Measurements from ENCODE around the gene CYB5R4.
"Not testable (repeated sequence)": the region's sequence is repeated elsewhere in the genome, so short reads cannot be mapped to it uniquely, and the experiment has no call there.

Gene CYB5R4

DNA sequence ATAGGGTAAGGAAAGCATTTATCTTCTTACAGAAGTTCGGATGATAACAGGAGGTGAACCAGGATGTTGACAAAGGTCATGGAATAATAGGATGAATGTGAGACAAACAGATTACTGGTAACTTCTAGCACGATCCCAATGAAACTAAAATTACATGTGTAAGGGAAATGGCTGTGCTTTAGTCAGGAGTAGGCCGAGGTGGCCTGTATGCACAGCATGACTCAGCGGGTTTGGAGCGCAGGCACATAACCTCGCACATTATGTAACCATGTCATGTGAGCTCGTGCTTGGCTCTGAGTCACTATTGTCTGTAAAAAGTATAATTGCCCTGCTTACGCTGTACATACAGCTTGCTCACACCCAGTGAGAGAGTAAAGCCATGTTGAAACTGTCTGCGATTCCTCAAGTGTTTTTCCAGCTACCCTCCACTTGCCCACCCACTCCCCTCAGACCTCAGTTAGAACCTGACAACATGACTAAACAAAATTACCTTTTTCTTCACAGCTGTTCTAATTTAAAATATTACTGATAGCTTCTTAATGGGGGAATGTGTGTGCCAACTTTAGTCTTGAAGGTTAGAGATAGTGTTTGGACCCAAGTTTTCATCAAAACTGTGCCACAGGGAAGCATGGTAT is 8.2 kb downstream of the CYB5R4 start:
- no peak for DNase-seq

DNA sequence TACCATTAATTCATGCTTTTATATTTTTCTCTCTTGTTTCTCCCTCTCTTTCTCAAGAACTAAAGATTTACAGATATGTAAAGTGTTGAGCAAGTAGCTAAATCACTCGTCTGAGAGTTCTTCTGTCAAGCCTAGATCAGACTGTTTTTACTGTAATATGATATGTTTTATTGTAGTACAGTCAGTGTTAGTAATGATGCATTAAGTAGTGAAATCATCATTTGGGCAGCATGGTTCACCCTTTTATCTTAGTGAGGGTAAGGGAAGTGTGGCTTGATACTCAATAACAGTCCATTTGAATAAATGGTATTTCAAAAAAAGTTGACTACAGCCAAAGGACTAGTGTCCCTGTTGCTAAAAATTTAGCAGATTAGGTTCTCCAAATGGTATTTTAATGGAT is 9.2 kb downstream of the CYB5R4 start:
- no peak for DNase-seq

DNA sequence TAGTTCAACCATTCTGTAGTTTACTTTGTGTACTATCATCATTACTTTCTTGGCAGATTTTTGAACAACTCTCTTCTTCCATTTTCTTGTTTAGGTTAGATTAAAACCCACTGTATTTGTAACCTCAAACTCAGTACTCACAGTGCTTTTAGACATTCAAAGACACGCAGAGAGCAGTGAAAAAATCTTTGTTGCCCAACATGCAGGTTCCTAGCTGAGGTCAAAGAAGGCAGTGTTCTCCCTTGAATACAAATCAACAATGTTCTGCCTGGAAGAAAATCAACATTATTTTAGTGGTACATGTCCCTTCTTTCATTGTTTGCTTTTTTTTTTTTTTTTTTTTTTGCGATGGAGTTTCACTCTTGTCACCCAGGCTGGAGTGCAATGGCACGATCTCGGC is 11.2 kb downstream of the CYB5R4 start:
- DNase-seq: no peak

DNA sequence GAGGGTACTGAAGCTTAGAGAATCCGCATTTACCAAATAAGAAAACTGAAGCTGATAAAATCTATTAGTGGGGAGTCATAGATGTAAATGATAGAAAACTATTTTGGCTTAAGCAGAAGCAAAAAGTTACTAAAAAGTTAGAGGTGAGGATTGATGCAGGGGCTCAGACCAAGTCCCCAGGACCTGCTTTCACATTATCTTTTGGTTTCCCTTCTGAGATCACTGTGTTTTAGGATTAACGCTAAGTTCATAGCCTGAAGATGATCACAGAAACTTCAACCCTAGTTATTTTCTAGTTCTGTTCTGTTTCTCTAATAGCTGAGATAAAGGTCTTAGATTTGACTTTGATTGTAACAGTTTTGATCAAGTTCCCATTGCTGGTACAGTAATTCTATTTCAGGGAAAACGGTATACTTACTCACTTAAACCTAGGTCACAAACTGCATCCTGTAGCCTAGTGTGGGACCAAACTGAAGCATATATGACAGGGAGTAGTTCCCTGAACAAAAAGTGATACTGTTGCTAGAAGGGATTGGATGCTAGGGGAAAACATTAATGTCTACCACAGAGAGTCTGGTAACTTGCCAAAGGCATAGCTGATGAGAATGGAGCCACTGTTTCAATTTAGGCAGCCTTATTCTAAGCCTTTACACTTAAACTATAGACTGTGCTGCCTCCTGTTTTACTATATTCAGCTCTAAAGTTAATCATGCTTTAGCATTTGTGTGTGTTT is 13.1 kb downstream of the CYB5R4 start:
- DNase-seq: no peak

DNA sequence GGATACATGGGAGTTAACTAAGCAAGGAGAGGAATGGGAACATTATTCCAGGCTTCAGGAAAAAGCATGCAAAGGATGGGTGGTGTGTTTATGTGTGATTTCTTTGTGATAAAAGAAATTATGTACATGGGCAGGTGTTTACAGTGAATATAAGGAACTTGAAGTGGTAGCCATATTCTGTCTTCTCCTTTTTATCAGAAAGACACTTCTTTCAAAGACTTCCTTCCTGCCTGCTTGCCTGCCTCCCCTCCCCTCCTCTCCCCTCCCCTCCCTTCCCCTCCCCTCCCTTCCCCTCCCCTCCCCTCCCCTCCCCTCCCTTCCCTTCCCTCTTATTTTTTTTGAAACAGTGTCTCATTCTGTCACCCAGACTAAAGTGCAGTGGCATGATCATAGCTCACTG is 14.4 kb downstream of the CYB5R4 start:
- no peak for DNase-seq

DNA sequence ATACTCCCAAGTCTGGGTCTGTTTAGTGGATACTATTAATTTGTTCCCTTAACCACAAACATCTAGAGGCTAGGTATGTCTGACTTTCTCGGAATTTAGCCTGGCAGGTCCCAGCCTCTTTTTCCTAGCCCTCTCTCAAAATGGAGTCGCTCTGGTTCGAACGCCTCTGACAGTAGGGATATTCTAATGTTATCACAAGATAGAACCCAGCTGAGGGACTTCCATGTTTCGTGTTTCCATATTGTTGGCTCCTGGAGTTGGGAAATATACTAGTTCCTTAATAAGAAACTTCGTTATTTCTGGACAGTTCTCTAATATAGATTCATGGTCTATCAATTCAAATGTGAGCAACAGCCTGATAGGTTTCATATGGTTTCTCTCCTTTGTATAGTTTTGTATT is 16.4 kb downstream of the CYB5R4 start:
- no peak for DNase-seq

DNA sequence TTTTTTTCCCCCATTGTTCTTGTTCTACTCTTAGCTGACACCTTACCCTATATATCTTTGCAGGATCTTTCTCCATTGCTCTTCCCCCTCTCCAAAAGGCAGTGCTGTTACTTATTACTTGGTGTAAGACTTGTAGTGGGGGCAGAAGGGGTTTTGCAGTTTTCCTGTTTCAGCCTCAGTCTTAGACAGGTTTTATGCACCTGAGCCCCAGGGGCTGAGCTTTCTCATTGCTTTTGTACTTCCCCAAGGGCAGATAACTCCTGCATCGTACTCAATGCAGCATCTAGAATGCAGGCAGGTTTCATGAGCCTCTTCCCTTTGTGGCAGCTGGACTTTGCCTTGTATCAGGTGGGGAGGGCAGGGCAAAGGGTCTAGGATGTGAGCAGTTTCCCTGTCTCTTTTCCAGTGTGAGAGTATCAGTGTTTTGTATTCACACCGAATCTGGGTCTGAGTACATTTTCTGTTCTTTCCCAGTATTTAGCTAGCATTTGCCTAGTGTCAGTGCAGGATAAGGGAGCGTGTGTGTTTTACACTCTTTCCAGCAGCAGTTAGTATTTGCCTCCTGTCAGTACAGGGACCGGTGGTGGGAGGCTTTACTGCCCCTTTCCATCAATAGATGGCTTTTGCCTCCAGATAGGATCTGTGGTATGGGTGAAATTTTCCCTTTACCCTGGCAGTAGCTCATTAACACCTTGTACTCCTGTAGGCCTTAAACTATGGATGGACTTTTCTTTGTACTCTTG is 19.6 kb downstream of the CYB5R4 start:
- DNase-seq: no peak

DNA sequence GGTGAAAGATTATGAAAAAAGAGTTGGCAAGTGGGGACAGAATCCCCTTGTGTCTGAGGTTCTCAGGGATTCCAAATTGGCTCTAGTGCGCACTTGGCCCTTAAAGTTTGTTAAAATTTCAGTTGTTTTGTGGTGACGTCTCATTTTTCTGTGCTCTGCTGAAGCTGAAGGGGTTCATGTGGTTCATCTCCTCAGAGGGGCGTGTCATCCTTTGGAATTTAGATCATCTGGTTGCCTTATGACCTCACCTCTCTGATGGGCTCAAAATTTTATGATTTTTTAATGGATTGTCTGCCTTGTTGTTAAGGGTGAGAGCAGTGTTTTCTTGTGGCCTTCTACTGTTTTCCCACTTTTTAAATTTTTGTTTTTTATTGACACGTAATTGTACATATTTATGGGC is 20.3 kb downstream of the CYB5R4 start:
- no peak for DNase-seq

DNA sequence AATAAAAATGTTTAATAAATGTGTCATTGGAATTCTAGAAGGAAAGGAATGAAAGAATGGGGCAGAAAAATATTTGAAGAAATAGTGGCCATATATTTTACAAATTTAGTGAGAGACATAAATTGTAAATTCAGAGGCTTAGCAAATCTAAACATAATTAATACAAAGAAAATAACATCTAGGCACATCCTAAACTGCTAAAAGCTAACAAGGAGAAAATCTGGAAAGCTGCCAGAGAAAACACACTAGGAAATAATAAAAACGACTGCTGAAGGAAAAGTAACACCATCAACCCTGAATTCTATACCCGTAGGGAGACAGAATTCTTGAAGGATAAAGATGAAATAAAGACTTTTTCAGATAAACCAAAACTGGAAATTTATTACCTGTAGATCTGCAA is 23.8 kb downstream of the CYB5R4 start:
- no peak for DNase-seq

DNA sequence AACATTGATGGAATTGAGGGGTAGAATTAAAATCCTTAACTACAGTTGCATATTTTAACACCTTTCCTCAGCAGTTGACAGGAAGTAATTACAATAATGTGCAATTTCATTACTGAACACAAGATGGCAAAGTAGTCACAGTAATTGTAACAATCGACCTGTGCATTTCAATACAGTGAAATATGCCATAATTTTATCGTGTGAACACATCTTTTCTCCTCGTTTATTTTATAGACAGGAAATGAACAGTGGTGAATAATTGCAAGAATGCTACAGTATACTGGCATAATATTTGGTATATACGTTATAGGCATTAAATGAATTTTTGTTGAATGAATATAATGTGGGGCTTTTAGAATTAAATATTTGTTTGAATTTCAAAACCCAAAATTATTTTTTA is 25.0 kb downstream of the CYB5R4 start:
- DNase-seq: peak; percentile 41

DNA sequence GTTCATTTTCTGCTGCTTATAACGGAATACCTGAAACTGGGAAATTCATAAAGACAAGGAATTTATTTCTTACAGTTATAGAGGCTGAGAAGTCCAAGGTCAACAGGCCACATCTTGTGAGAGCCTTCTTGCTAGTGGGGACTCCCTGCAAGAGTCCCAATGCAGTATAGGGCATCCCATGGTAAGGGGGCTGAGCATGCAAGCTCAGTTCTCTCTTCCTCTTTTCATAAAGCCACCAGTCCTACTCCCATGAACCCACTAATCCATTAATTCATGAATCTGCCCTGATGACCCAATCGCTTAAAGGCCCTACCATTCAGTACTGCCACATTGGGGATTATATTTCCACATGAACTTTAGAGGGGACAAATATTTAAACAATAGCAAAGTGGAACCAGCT is 26.5 kb downstream of the CYB5R4 start:
- DNase-seq: no peak

DNA sequence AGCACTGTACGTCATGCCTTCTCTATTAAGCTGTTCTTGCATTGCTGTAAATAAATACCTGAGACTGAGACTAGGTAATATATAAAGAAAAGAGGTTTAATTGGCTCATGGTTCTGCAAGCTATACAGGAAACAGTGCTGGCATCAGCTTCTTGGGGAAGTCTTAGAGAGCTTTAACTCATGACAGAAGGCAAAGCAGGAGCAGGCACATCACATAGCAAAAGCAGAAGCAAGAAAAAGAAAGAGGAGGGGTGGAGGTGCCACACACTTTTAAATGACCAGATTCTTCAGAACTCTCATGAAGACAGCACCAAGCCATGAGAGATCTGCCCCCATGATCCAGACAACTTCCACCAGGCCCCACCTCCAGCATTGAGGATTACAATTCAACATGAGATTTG is 30.1 kb downstream of the CYB5R4 start:
- no peak for DNase-seq

DNA sequence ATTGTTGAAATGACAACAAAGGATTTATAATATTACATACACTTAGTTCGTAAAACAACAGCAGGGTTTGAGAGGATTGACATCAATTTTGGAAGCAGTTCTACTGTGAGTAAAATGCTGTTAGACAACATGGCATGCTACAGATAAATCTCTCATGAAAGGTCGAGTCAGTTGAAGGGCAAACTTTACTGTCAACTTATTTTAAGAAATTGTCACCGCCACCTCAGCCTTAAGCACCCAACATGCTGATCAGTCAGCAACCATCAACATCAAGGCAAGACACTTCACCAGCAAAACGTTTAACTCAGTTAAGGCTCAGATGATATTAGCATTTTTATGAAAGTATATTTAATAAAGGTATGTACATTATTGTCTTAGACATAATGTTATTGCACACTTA is 31.0 kb downstream of the CYB5R4 start:
- no peak for DNase-seq

DNA sequence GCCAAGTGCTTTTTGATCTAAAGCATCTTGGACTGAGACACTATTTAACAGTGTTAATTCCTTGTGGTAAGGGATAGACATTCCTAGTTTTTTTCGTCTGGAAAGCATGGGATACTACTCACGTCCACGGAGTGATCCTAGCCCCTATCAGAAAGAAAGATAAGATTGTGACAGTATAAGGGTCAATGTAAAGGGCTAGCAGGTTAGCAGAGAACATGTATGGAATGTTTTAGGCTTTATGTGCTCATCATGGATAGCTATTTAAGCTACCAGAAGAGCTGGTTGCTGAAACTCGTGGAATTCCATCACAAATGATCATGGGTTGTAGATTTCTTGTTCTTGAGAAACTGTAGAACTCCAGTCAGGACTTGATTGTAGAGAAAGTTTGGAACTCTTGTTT is 32.1 kb downstream of the CYB5R4 start:
- no peak for DNase-seq

DNA sequence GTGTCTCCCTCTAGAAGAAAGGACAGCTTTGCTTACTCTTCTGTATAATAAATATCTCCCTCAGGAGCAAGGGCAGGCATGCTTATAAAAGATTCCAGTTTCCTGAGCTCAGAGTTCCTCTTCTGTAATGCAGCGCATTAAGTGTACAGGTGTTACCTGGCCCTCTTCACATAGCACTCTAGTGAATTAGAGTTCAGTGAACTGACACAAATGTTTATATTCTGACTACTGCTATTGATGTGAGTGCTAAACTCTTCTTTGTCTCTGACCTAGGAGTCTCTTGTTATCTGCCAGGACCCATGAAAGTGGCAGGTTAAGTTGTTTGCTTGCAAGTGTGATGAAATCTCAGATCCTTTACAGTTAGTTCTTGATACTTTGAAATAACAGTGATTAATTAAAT is 33.5 kb downstream of the CYB5R4 start:
- peak; percentile 78 for DNase-seq

DNA sequence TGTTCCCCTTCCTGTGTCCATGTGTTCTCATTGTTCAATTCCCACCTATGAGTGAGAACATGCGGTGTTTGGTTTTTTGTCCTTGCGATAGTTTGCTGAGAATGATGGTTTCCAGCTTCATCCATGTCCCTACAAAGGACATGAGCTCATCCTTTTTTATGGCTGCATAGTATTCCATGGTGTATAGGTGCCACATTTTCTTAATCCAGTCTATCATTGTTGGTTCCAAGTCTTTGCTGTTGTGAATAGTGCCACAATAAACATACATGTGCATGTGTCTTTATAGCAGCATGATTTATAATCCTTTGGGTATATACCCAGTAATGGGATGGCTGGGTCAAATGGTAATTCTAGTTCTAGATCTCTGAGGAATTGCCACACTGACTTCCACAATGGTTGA is 37.6 kb downstream of the CYB5R4 start:
- DNase-seq: not testable (repeated sequence)

DNA sequence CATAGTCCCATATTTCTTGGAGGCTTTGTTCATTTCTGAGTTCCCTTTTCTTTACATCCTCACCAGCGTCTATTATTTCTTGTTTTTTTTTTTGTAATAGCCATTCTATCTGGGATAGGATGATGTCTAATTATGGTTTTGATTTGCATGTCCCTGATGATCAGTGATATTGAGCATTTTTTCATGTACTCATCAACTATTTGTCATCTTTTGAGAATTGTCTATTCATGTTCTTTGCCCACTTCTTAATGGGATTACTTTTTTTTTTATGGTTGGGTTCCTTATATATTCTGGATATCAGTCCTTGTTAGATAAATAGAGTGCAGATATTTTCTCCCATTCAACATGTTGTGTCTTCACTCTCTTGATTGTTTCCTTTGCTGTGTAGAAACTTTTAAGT is 42.1 kb downstream of the CYB5R4 start:
- DNase-seq: no peak

DNA sequence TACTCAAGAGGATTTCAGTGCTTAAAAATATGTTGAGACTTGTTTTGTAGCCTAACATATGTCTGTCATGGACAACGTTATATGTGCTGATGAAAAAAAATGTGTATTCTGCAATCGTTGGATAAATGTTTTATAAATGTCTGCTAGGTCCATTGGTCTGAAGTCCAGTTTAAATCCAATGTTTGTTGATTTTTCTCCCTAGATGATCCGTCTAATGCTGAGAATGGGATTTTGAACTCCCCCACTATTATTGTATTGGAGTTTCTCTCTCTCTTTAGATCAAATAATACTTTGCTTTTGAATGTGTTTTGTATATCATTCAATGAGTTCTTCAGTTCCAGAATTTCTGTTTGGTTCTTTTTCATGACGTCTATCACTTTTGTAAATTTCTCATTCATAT is 44.9 kb downstream of the CYB5R4 start:
- DNase-seq: no peak

DNA sequence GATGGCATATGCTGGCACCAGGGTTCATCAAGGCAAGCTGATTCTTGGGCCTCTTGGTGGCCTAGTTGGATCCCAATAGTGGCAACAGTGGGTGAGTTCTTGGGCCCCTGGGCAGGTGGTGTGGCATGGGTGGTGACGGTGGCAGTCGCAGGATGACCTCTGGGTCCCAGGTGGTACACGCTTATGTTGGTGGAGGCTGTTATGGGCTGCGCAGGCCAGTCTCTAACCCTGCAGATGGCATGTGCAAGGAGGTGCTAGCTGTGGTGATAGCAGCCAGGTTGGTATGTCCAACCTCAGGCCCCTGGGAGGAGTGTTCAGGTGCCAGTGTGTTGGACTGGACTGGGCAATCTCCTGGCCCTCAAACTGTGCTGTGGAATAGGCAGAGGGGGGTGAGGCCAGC is 46.2 kb downstream of the CYB5R4 start:
- DNase-seq: no peak

DNA sequence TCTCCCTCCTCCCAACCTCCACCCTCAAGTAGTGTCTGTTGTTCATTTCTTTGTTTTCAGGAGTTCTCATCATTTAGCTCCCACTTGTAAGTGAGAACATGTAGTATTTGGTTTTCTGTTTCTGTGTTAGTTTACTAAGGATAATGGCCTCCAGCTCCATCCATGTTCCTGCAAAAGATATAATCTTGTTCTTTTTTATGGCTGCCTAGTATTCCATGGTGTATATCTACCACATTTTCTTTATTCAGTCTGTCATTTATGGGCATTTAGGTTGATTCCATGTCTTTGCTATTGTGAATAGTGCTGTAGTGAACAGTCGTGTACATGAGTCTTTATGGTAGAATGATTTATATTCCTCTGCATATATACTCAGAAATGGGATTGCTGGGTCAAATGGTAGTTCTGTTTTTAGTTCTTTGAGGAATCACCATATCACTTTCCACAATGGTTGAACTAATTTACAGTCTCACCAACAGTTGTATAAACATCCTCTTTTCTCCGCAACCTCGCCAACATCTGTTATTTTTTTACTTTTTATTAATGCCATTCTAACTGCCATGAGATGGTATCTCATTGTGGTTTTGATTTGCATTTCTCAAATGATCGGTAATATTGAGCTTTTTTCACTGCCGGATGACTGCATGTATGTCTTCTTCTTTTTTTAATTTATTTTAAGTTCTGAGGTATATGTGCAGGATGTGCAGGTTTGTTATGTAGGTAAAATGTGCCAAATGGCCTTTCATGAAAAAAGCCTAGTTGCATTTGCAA is 48.3 kb downstream of the CYB5R4 start:
- DNase-seq: not testable (repeated sequence)

DNA sequence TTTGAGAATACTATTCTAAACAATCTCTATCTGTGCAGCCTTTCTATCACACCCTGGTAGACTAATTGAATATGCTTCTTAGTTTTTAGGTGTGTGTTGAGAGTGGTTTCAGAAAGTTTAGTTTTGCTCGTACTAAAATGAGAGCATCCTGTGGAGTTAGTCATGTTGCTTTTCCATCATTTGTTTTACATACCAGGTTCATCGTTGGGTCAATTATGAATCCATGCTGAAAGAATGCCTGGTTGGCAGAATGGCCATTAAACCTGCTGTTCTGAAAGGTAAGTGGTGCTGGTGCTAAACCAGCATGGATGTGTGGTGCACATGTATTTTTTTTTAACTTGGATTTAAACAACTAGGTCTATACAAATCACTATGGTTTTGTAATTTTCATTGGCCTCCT is 49.3 kb downstream of the CYB5R4 start:
- no peak for DNase-seq

DNA sequence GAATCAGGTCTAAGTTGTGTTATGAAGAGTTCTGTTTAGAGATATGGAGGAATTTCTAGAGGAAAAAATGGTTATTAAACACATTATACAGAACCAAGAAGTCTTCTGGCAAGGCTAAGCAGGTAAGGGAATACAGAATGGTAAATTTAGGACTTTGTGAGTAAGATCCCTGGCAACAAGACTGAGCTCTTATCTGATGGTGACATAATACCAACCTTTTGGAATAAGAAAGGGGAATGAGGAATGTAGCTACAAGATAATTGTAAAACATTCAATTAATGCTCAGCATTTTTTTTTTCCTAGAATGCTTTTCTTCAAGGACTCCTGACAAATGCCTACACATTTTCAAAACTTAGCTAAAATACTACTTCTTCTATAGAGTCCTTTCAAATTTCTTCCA is 51.8 kb downstream of the CYB5R4 start:
- no peak for DNase-seq

DNA sequence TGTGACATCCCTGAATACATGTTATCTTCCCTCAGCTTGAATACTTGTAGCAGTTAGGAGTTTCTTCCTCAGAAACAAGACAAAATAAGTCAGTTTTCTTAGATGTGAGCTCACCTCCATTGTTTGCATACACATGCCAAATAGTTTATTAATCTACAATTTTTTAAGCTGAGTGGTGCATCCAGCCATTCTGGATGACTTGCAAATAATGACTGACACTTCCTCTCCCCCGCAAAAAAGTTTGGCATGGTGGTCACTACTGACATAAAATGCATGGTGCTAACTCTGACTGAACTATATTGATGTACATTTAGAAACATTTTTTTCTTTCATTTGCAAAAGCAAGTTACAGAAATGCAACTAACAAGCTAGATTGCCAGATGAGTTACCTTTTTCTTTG is 55.5 kb downstream of the CYB5R4 start:
- DNase-seq: no peak

DNA sequence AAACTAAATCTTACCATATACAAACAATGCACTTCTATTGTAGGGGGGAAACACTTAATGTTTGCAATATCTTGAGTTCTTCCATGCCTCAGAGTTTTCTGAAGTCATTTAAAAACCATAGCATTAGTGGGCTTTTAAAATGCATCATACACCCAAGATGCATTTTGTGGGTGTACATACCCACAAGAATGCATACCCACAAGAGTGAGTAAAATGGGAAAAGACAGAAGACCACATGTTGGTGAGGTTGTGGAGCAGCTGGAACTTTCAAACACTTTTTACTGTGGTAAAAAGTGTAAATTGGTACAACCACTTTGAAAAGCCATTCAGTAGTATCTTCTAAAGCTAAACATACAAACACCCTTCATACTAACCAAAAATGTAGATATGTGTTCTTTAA is 57.5 kb downstream of the CYB5R4 start:
- no peak for DNase-seq

Measured in NCI-H187 treated with DMSO at 0.1 percent for 48 hours (cell line).